ENCODE results near the gene GPAM.
"Not testable (repeated sequence)": the region's sequence is repeated elsewhere in the genome, so short reads cannot be mapped to it uniquely, and the experiment has no call there.

Gene GPAM

GRCh38 chr10:112183329-112184051 is at the start of gene GPAM:
GPAM (minus strand) TSS chr10:112183765; CDS start chr10:112181784, 1,981 bp downstream.
- H3K27me3 ChIP-seq (ENCODE audit: low read depth, low read length) = no peaks in the 10 kb centered on the region
- peaks cover 6 to 15% of the 10 kb centered on the region in 2 donors for H3K4me1 ChIP-seq (ENCODE audit: control insufficient read depth in 1 of 2, insufficient read depth in 2 of 2, low read length in 2 of 2)
- H3K4me3 ChIP-seq (ENCODE audit: low read depth in 1 of 2, low read length in 2 of 2) = peak within 1 kb of the TSS; percentile 91 to 96
- no peaks in the 10 kb centered on the region for H3K9me3 ChIP-seq (ENCODE audit: control insufficient read depth in 1 of 2, low read length in 2 of 2)
- peaks cover 3 to 17% of the 10 kb centered on the region in 2 donors for H3K36me3 ChIP-seq (ENCODE audit: control insufficient read depth in 1 of 2, insufficient read depth in 2 of 2, low read length in 2 of 2)
- H3K27ac ChIP-seq (ENCODE audit: low read length) = peak within 1 kb of the TSS; percentile 90

GRCh38 chr10:112232670-112233069 is 49.1 kb upstream of the GPAM start:
- Histone ChIP-seq H3K9me3 (ENCODE audit: control insufficient read depth in 1 of 2, low read length in 2 of 2) (no peaks in the 10 kb centered on the region), H3K36me3 (ENCODE audit: control insufficient read depth in 1 of 2, insufficient read depth in 2 of 2, low read length in 2 of 2) (no peaks in the 10 kb centered on the region), H3K4me3 (ENCODE audit: low read depth in 1 of 2, low read length in 2 of 2) (no peak overlapping the region), H3K27ac (ENCODE audit: low read length) (no peak overlapping the region), H3K4me1 (ENCODE audit: control insufficient read depth in 1 of 2, insufficient read depth in 2 of 2, low read length in 2 of 2) (peaks cover 0 to 7% of the 10 kb centered on the region in 2 donors), H3K27me3 (ENCODE audit: low read depth, low read length) (no peaks in the 10 kb centered on the region)

GRCh38 chr10:112231602-112232400 is 48.2 kb upstream of the GPAM start:
- Histone ChIP-seq H3K27me3 (ENCODE audit: low read depth, low read length) (no peaks in the 10 kb centered on the region), H3K9me3 (ENCODE audit: control insufficient read depth in 1 of 2, low read length in 2 of 2) (no peaks in the 10 kb centered on the region), H3K4me1 (ENCODE audit: control insufficient read depth in 1 of 2, insufficient read depth in 2 of 2, low read length in 2 of 2) (peaks cover 0 to 7% of the 10 kb centered on the region in 2 donors), H3K27ac (ENCODE audit: low read length) (no peak overlapping the region), H3K4me3 (ENCODE audit: low read depth in 1 of 2, low read length in 2 of 2) (no peak overlapping the region), H3K36me3 (ENCODE audit: control insufficient read depth in 1 of 2, insufficient read depth in 2 of 2, low read length in 2 of 2) (no peaks in the 10 kb centered on the region)

- peaks cover 0 to 7% of the 10 kb centered on the region in 2 donors for H3K4me1 ChIP-seq (ENCODE audit: control insufficient read depth in 1 of 2, insufficient read depth in 2 of 2, low read length in 2 of 2)
- no peak overlapping the region for H3K4me3 ChIP-seq (ENCODE audit: low read depth in 1 of 2, low read length in 2 of 2)
- no peak overlapping the region for H3K27ac ChIP-seq (ENCODE audit: low read length)
- H3K27me3 ChIP-seq (ENCODE audit: low read depth, low read length) = no peaks in the 10 kb centered on the region
- no peaks in the 10 kb centered on the region for H3K36me3 ChIP-seq (ENCODE audit: control insufficient read depth in 1 of 2, insufficient read depth in 2 of 2, low read length in 2 of 2)
- H3K9me3 ChIP-seq (ENCODE audit: control insufficient read depth in 1 of 2, low read length in 2 of 2) = no peaks in the 10 kb centered on the region
Observed at GRCh38 chr10:112230325-112230988, 46.9 kb upstream of the GPAM start.

GRCh38 chr10:112229901-112230300 is 46.3 kb upstream of the GPAM start:
- Histone ChIP-seq H3K4me1 (ENCODE audit: control insufficient read depth in 1 of 2, insufficient read depth in 2 of 2, low read length in 2 of 2) (peaks cover 0 to 7% of the 10 kb centered on the region in 2 donors), H3K4me3 (ENCODE audit: low read depth in 1 of 2, low read length in 2 of 2) (no peak overlapping the region), H3K27me3 (ENCODE audit: low read depth, low read length) (no peaks in the 10 kb centered on the region), H3K9me3 (ENCODE audit: control insufficient read depth in 1 of 2, low read length in 2 of 2) (no peaks in the 10 kb centered on the region), H3K27ac (ENCODE audit: low read length) (no peak overlapping the region), H3K36me3 (ENCODE audit: control insufficient read depth in 1 of 2, insufficient read depth in 2 of 2, low read length in 2 of 2) (no peaks in the 10 kb centered on the region)

GRCh38 chr10:112229096-112229495 is 45.5 kb upstream of the GPAM start:
- H3K27ac ChIP-seq (ENCODE audit: low read length) = no peak overlapping the region
- H3K4me1 ChIP-seq (ENCODE audit: control insufficient read depth in 1 of 2, insufficient read depth in 2 of 2, low read length in 2 of 2) = peaks cover 0 to 7% of the 10 kb centered on the region in 2 donors
- no peak overlapping the region for H3K4me3 ChIP-seq (ENCODE audit: low read depth in 1 of 2, low read length in 2 of 2)
- no peaks in the 10 kb centered on the region for H3K27me3 ChIP-seq (ENCODE audit: low read depth, low read length)
- no peaks in the 10 kb centered on the region for H3K9me3 ChIP-seq (ENCODE audit: control insufficient read depth in 1 of 2, low read length in 2 of 2)
- no peaks in the 10 kb centered on the region for H3K36me3 ChIP-seq (ENCODE audit: control insufficient read depth in 1 of 2, insufficient read depth in 2 of 2, low read length in 2 of 2)

- not testable (repeated sequence) for H3K9me3 ChIP-seq (ENCODE audit: control insufficient read depth in 1 of 2, low read length in 2 of 2); H3K36me3 ChIP-seq (ENCODE audit: control insufficient read depth in 1 of 2, insufficient read depth in 2 of 2, low read length in 2 of 2); H3K4me3 ChIP-seq (ENCODE audit: low read depth in 1 of 2, low read length in 2 of 2); H3K4me1 ChIP-seq (ENCODE audit: control insufficient read depth in 1 of 2, insufficient read depth in 2 of 2, low read length in 2 of 2); H3K27ac ChIP-seq (ENCODE audit: low read length); H3K27me3 ChIP-seq (ENCODE audit: low read depth, low read length)
Observed at GRCh38 chr10:112228366-112229088, 45.0 kb upstream of the GPAM start.

GRCh38 chr10:112227331-112227987 is 43.9 kb upstream of the GPAM start:
- Histone ChIP-seq H3K27ac (ENCODE audit: low read length) (no peak overlapping the region), H3K27me3 (ENCODE audit: low read depth, low read length) (no peaks in the 10 kb centered on the region), H3K4me3 (ENCODE audit: low read depth in 1 of 2, low read length in 2 of 2) (no peak overlapping the region), H3K36me3 (ENCODE audit: control insufficient read depth in 1 of 2, insufficient read depth in 2 of 2, low read length in 2 of 2) (no peaks in the 10 kb centered on the region), H3K9me3 (ENCODE audit: control insufficient read depth in 1 of 2, low read length in 2 of 2) (no peaks in the 10 kb centered on the region), H3K4me1 (ENCODE audit: control insufficient read depth in 1 of 2, insufficient read depth in 2 of 2, low read length in 2 of 2) (peaks cover 0 to 7% of the 10 kb centered on the region in 2 donors)

- H3K4me3 ChIP-seq (ENCODE audit: low read depth in 1 of 2, low read length in 2 of 2) = no peak overlapping the region
- H3K27me3 ChIP-seq (ENCODE audit: low read depth, low read length) = no peaks in the 10 kb centered on the region
- no peaks in the 10 kb centered on the region for H3K36me3 ChIP-seq (ENCODE audit: control insufficient read depth in 1 of 2, insufficient read depth in 2 of 2, low read length in 2 of 2)
- no peaks in the 10 kb centered on the region for H3K9me3 ChIP-seq (ENCODE audit: control insufficient read depth in 1 of 2, low read length in 2 of 2)
- peaks cover 0 to 4% of the 10 kb centered on the region in 2 donors for H3K4me1 ChIP-seq (ENCODE audit: control insufficient read depth in 1 of 2, insufficient read depth in 2 of 2, low read length in 2 of 2)
- H3K27ac ChIP-seq (ENCODE audit: low read length) = no peak overlapping the region
Observed at GRCh38 chr10:112226439-112227248, 43.1 kb upstream of the GPAM start.
